HG02943 (cell line): ENCODE measurements around the gene ITGB6.
"Not testable (repeated sequence)": the region's sequence is repeated elsewhere in the genome, so short reads cannot be mapped to it uniquely, and the experiment has no call there.

Experiments
- ATAC-seq: cut with Tn5 transposase; IDR thresholded peaks from one replicate; pipeline ENCODE4 v1.9.1; 2021; ENCODE audit warnings: mild to moderate bottlenecking, low read depth, moderate library complexity; ENCODE audit not compliant: unreplicated experiment

ITGB6 gene

DNA sequence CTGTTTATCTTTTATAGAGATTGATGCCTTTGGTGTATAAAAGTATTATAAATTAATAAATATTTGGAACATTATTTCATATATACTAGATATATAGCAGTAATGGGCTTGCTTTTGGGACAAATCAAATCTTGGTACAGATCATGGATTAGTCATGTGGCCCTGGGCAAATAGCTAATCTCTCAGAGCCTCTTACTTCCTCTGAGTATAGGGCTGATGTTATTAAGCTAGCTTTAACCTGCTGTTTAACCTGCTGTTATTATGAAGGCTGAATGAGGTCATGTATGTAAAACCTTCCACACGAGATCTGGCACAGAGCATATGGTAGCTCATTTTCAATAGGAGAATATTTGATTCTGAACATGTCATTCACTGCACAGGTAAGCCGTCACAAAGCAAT lies 5.7 kb downstream of the ITGB6 start:
- ATAC-seq = no peak

DNA sequence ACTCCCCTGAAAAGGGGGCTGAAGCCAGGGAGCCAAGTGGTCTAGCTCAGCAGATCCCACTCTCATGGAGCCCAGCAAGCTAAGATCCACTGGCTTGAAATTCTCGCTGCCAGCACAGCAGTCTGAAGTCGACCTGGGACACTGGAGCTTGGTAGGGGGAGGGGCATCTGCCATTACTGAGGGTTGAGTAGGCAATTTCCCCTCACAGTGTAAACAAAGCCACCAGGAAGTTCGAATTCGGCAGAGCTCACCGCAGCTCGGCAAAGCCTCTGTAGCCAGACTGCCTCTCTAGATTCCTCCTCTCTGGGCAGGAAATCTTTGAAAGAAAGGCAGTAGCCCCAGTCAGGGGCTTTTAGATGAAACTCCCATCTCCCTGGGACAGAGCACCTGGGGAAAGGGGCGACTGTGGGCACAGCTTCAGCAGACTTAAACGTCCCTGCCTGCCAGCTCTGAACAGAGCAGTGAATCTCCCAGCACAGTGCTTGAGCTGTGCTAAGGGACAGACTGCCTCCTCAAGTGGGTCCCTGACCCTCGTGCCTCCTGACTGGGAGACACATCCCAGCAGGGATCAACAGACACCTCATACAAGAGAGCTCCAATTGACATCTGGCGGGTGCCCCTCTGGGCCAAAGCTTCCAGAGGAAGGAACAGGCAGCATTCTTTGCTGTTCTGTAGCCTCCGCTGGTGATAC lies 18.8 kb downstream of the ITGB6 start:
- not testable (repeated sequence) for ATAC-seq

DNA sequence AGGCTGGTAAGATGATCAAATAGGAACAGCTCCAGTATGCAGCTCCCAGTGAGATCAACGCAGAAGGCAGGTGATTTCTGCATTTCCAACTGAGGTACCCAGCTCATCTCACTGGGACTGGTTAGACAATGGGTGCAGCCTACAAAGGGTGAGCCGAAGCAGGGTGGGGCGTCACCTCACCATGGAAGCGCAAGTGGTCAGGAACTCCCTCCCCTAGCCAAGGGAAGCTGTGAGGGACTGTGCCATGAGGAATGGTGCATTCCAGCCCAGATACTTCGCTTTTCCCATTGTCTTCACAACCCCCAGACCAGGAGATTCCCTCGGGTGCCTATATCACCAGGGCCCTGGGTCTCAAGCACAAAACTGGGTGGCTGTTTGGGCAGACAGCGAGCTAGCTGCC lies 19.4 kb downstream of the ITGB6 start:
- ATAC-seq = not testable (repeated sequence)

DNA sequence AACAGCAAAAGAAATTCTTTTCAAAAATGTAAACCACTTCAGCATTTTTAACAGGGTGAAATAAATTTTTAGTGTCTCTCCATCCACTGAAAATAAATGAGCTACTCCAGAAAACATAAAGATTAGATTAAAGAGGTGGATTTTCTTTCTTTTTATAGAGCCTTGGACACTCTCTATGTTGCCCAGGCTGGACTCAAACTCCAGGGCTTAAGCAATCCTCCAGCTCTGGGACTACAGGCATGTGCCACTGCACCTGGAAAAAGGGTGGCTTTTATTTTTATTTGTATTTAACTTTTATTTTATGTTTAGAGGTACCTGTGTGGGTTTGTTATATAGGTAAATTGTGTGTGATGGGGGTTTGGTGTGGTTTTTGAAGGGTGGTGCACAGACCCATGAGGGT lies 19.9 kb downstream of the ITGB6 start:
- no peak for ATAC-seq

DNA sequence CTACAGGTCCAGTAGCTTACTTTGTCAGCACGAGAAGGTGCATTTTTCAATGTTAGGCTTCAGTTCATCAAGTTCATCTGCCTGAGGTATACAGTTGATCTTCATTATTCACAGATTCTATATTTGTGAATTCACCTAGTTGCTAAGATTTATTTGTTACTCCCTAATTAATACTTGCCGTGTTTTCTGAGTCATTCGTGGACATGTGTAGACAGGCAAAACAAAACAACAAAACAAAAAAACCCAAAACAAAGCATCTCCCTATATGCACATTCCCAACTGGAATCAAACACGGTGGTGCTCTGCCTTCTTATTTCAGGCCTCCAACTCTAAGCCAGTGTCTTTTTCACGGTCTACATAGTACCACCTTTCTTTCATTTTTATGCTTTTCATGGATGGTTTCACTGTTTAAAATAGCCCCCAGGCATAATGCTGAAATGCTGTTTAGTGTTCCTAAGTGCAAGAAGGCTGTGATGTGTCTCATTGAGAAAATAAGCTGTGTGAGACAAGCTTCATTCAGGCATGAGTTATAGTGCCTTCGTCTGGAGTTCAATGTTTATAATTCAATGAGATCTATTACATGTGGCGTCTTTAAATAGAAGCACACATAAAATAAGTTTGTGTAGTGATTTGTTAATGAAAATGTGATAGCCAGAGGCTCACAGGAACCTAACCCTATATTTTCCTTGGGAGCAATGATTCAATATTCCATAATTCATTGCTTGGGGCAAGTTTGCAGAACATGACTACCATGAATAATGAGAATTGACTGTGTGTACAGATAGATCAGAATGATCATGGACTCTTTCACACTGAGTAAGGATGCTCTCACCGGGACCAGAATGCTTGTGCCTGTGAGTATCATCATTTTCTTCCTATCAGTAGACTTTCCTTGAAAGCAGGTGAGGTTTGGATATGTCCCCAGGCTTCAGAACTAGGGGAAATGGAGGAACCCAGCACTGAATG lies 24.6 kb downstream of the ITGB6 start:
- ATAC-seq = no peak

DNA sequence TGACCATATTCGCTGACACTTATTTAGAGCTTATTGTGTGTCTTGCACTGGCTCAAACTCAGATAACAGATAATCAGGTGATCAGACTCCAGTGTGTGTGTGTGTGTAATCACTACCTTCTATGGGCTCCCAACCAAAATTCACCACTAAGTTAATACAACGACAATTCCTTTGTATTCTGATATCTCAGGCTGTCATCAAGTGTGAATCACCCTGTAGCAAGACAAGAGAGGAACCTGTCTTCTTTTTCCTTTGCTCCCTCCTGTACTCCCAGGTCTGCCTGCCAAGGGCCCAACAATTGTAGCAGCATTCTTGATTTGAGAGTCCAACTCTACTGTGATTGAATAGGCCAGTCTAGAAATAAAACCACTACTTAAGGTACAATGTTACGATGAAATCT lies 25.8 kb downstream of the ITGB6 start:
- no peak for ATAC-seq

DNA sequence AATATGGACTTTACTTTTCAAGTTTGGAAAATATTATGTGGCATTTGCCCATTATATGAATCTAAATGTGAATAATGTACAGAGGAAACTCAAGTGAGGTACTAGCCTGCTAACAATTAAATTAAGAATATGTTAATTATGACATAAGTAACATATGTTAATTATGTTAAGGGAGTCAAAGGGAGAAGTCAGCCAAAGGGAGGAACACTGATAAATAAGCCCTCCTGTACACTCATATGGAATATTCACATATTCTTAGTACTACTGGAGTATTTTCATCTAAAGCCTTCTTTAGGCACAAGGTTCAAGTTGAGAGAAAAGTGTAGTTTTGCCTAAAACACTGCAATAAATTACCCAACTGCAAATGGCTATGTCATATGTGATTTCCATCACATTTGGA lies 30.1 kb downstream of the ITGB6 start:
- ATAC-seq = no peak

DNA sequence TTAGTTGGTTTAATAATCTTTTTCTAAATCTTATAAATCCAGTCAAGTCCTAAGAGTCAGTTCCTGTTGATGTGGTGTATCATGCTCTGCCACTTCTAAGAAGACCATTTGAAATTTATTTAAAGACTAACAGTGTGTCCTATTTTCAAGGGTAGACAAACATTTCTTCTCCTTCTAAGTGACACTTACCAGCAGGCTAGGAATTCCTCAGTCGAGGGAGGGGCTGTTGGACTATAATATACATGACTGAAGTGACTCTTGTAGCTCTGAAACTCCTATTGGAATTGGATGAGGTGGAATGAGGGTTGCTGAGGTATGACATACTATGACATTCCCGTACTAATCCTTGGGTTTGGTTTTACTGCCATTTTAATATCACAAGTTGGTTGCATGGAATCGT lies 30.6 kb downstream of the ITGB6 start:
- no peak for ATAC-seq

DNA sequence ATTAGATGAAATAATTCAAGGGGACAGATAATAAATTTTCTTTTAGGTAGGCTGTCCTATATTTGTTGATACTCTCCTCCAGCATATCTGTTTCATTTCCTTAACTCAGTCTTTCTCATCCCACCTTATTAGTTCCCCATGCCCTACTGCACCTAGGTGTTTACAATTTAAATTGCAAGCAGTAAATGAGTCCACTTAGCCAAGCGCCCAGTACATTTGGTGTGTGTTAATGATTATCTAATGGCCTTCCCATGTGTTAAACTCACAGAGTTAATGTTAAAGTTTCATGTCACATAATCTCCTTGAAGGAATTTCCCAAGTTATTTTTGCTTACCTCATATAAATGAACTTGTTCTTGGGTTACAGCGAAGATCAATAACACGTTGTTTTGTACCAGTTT lies 31.2 kb downstream of the ITGB6 start:
- ATAC-seq = no peak

DNA sequence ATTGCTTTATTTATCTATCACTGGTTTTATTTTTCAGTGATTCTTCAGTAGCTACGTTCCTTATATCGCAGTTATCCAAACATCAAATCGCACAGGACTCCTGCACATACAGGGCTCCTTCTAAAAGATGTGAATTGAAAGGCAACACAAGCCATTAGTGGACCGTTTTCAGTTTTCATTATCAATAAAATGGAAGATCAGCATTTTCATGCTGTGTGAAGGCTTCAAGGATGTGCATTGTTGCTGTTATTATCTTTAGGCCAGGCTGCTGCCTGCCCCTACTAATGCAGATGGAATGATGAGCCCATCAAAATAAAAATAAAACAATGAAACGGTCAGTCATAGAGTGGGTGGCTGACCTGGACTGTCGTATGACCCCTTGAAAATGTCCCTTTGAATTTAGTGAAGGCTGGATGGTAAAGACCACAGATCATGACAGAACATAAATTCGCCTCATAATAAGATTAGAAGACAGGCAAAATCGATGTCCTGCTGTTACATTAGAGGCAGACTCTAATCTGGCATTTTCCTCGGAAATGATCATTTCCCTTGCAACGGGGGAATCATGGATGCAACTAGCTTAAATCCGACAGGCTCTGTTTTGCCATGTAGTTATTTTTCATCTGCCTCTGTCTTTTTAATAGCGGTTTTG lies 32.9 kb downstream of the ITGB6 start:
- no peak for ATAC-seq

DNA sequence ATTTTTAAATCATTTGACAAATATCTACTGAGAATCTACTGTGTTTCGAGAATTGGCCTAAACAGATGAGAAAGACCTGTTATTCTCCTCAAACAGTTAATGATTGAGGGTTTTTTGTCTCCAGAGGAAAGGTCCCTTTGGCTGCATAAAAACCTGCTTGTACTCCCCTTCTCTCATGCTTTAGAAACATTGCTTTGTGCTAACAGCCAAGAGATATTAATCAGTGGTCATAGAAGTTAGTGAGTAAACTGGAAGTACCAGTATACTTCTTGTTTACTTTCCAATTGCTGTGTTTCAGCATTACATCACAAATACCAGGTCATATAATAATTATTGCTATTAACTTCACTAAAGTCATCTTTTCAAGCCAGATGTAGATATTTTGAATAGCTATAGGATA lies 34.1 kb downstream of the ITGB6 start:
- no peak for ATAC-seq

DNA sequence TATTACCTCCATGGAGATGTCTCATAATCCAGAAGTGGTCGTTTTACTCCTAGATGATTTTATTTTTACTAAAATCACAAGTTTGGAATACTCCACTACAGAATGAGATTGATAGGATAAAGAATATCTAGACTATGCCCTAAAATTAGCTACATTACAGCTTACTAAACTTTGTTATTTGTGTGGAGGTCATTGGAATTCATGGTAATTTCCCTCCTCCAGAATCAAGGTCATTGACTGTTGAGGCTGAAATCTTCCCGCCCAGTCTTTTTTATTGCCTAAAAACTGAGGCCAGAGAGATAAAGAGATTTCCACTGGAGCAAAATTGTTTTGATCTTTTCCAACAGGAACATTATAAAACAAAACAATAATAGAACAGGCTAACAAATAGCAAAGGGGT lies 35.0 kb downstream of the ITGB6 start:
- no peak for ATAC-seq

DNA sequence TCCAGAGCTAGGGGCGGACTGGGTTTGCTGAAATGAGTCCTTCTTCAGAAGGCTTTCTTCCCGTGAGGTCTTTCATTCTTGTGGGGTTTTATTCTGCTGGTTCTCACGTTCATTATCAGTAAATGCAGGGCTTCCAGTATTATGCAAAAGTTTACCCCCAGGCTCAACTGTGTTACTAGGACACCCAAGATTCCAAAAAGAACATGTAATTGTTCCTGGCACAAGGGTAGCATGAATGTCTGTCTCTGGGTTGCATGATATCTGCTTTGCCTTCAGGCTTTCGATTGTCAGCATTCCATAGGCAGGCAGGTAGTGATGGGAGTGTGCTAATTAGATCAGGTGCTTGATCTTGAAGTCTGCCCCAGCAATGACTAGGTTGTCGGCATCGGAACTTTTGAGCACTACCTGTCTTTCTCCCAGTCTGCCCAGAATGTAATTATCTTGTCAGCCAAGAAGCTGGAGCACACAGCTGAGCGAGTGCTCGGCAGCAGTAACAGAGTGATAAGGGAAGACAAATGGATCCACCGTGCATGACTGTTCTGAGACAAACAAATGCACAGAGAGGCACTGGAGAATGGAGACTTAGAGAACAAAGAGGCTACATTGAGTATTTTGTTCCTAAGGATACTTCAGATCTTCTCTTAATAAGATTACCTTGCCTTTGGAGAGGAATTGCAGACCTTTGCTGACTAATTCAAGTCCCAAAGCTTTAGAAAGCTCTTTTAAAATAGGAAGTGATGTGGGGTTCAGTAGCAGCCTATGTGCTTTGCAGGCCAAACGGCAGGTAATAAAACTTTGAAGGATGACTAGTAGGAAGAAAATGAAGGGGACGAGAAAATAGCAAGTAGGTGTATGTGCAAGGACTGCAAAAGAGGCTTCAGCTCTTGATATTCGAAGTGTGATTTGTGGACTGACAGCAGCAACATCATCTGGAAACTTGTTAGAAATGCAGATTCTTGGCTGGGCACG lies 41.9 kb downstream of the ITGB6 start:
- ATAC-seq = no peak

DNA sequence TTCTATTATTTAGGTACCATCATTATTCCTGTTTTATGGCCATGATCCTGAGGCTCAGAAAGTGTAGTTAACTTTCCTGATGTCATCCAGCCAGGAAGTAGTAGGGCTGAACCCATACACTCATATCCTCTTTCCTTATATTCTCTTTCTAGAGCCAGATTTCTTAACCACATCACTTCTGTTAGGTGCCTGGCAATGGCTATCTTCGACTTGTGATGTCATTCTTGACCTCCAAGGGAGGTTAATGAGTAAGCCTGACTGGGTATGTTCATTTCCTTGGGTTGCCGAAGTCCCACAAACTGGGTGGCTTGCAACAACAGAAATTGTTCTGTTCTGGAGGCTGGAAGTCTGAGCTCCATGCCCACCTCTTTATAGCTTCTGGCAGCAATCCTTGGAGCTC lies 43.4 kb downstream of the ITGB6 start:
- ATAC-seq = no peak

DNA sequence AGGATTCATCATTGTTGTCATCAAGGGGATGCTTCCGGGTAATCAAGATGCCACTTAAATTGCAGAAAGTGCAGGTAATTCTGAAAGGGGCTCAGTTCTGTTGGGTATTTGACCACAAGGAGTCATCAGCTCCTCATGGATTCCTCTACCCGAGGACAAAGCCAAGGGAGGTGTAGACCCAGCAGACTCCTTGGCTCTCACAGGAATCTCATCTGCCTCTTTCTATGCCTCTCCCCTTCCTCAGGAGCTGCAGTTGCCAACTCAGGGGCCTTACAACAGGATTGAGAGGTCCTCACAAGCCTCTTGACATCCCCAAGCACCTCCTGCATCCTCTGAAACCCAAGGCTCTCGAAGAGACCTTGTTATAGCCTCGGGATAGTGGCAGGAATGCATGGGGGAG lies 44.0 kb downstream of the ITGB6 start:
- no peak for ATAC-seq

DNA sequence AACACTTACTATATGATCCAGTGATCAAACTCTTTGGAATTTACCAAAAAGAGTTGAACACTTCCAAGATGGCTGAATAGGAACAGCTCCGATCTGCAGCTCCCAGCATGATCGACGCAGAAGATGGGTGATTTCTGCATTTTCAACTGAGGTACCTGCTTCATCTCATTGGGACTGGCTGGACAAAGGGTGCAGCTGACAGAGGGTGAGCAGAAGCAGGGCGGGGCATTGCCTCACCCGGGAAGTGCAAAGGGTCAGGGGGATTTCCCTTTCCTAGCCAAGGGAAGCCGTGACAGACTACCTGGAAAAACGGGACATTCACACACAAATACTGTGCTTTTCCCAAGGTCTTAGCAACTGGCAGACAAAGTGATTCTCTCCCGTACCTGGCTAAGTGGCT lies 51.7 kb downstream of the ITGB6 start:
- ATAC-seq = not testable (repeated sequence)

DNA sequence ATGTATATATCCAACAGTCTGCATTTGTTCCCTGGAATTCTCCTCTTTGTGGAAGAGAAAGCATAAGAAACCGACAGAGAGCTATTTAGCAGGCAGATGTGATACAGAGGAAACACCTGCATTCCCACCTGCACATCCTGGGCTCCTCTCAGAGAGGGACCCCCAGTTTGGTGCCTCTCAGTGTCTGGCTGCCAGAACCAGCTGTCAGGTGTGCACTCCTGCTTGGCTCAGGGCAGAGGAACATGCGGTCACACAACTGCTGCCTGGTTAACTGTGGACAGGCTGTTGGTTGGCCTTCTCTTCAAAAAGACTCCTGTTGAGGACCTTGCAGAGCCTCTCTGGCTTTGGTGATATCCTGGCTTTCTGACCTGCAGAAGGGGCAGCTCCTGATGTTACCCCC lies 54.6 kb downstream of the ITGB6 start:
- ATAC-seq = no peak

DNA sequence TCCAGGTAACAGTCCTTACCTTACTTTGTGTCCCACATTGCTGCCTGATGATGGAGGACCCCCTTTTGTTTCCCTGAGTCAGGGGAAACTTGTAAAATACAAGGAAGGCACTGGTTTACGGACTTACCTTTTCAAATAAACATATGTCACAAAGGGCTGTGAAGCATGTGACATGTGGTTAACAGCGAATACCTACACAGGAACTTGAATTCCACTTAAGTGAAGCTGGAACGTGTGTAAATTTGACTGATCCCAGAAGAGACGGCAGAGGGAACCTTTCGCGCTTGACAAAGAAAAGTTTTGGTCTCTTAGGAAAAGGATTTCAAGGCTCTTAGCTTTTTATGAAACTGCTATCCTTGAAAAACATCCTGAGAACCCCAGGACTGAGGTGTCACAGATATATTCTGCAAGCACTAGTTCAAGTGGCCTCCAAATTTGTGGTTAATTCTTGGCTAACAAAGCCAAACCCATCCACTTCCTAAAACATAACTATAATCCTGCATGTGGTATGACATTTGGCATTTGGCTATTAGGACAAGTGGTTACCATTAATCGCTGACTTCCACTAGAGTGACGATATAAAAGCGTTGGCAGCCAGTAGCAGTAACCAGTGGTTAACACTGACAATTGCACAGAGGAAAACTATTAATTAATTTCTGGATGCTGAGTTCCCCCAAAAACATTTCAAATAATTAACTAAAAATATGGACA lies 55.6 kb downstream of the ITGB6 start:
- no peak for ATAC-seq

DNA sequence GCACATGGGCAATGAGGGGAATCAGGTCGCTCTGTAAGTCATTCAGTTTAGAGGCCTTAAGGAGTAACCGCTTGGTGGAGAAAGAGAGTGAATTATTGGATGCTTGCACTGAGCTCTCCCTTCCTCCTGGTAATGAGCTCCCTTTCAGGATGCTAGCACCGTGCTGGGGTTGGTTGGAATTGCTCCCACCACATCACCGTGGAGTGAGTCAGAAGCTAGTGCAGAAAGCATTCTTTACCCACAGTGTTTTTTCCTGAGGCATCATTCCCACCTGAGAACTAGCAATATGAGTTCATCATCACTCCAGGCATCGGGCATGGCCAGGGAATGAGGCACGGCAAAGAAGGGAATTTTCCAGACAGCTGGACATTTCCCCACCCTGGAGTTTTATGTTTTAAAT lies 57.6 kb downstream of the ITGB6 start:
- no peak for ATAC-seq

DNA sequence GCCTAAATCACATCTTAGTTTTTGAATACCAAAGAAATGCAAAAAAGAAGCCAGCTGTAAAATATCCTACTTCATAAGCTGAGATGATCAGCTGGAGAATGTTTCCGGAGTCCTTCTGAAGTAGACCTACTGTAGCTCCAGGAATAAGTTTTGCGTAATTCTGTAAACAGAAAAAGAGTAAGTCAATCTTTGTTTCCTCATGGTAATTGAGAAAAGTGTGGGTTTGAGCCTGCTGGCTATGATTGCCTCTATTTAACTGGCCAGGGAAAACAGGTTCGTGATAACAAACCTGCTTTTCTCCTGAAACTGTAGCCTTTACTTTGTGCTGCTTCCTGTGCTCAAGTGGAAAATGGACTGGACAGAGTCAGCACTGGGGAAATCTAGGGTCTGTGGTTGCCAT lies 58.2 kb downstream of the ITGB6 start:
- no peak for ATAC-seq
